ENCODE data around the gene CCDC24.

DNA sequence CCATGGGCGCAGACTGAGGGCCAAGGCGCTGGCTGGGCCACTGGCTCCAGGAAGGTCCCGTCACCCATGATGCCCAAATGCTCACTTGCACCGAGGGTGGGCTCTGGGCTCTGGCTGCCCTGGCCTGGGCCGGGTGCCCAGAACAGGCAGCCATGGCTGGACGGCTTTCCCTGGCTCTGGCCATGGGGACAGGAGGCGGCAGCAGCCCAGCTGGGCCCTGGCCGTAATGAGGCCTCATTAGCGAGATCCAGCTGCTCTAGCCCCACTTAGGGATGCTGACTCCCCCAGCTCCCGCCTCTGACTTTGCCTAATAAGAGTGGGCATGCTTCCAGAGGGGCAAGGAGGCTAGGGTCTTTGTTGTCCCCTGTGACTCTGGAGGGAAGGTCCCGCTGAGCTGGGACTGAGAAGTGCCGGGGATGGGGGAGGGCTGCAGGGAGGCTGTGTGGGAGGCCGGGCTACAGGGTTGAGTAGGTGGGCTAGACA is 28.1 kb downstream of the CCDC24 start:
- TF ChIP-seq, protein P1, sequence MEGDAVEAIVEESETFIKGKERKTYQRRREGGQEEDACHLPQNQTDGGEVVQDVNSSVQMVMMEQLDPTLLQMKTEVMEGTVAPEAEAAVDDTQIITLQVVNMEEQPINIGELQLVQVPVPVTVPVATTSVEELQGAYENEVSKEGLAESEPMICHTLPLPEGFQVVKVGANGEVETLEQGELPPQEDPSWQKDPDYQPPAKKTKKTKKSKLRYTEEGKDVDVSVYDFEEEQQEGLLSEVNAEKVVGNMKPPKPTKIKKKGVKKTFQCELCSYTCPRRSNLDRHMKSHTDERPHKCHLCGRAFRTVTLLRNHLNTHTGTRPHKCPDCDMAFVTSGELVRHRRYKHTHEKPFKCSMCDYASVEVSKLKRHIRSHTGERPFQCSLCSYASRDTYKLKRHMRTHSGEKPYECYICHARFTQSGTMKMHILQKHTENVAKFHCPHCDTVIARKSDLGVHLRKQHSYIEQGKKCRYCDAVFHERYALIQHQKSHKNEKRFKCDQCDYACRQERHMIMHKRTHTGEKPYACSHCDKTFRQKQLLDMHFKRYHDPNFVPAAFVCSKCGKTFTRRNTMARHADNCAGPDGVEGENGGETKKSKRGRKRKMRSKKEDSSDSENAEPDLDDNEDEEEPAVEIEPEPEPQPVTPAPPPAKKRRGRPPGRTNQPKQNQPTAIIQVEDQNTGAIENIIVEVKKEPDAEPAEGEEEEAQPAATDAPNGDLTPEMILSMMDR (IDR thresholded peaks at IDR 0.05; ENCODE audit: extremely low read depth in 1 of 2, insufficient read depth in 1 of 2, low read depth in 1 of 2, low read length in 2 of 2) = no peak
- no peak for TF ChIP-seq JUN (IDR thresholded peaks at IDR 0.05; ENCODE audit: borderline replicate concordance, insufficient read depth, insufficient read length, low read depth)
- no peak for TF ChIP-seq POLR2A (IDR thresholded peaks at IDR 0.05; ENCODE audit: low read depth, low read length)
- TF ChIP-seq EZH2 (IDR thresholded peaks at IDR 0.05; ENCODE audit: borderline replicate concordance, low read depth, low read length, severe bottlenecking) = no peak

Measured in endothelial cell of umbilical vein (primary cell).